Neuronal stem cell (in vitro differentiated cells): ENCODE results near the gene WDR93.
A peak's percentile ranks its signal among the peaks of the same experiment; 100 is the strongest.

ENCODE experiments used
- DNase-seq: peaks from one replicate; pipeline ENCODE4 v3.0.0-alpha.2; 2013; ENCODE audit warnings: low spot score
- H2AFZ ChIP-seq: one replicate; pipeline ENCODE4 v1.6.1; 2013; ENCODE audit warnings: mild to moderate bottlenecking, low read length, inconsistent platforms
- H2AK5ac ChIP-seq: 2 replicates; pipeline ENCODE4 v1.6.1; 2013; ENCODE audit warnings: low read depth, mild to moderate bottlenecking, inconsistent platforms, low read length, moderate library complexity, mixed read lengths
- H2BK120ac ChIP-seq: 2 replicates; pipeline ENCODE4 v1.6.1; 2013; ENCODE audit warnings: low read depth, mild to moderate bottlenecking, inconsistent platforms, low read length, moderate library complexity, mixed read lengths
- H2BK12ac ChIP-seq: one replicate; pipeline ENCODE4 v1.6.1; 2013; ENCODE audit warnings: low read length, inconsistent platforms
- H2BK15ac ChIP-seq: 2 replicates; pipeline ENCODE4 v1.6.1; 2013; ENCODE audit warnings: mild to moderate bottlenecking, low read length, inconsistent platforms, mixed read lengths
- H2BK5ac ChIP-seq: one replicate; pipeline ENCODE4 v1.6.1; 2013; ENCODE audit warnings: inconsistent platforms, mild to moderate bottlenecking, low read length, moderate library complexity
- H3K14ac ChIP-seq: one replicate; pipeline ENCODE4 v1.6.1; 2013; ENCODE audit warnings: low read length, inconsistent platforms
- H3K18ac ChIP-seq: 2 replicates; pipeline ENCODE4 v1.6.1; 2013; ENCODE audit warnings: low read length, inconsistent platforms
- H3K23ac ChIP-seq: 2 replicates; pipeline ENCODE4 v1.6.1; 2013; ENCODE audit warnings: low read depth, mild to moderate bottlenecking, mixed read lengths, low read length, inconsistent platforms; ENCODE audit not compliant: poor library complexity
- H3K27ac ChIP-seq: replicated peaks from 3 replicates; pipeline ENCODE4 v1.5.1; 2013; ENCODE audit warnings: low read length, inconsistent platforms
- H3K27me3 ChIP-seq, 3 experiments: 2 replicates each; pipeline ENCODE4 v1.6.1; 2013; ENCODE audit warnings: low read length in 3 of 3, mild to moderate bottlenecking in 2 of 3, inconsistent platforms in 1 of 3, low read depth in 1 of 3, mixed read lengths in 1 of 3, moderate library complexity in 1 of 3; ENCODE audit not compliant: control insufficient read depth in 3 of 3, insufficient read depth in 3 of 3
- H3K36me3 ChIP-seq, 2 donors: replicated peaks in 1 of 2; 2 replicates each; pipeline ENCODE4 v1.6.1; 2013; ENCODE audit warnings: low read length in 2 of 2; ENCODE audit not compliant: control insufficient read depth in 2 of 2, insufficient read depth in 2 of 2
- H3K4ac ChIP-seq: 2 replicates; pipeline ENCODE4 v1.6.1; 2013; ENCODE audit warnings: inconsistent platforms, mild to moderate bottlenecking, low read length, moderate library complexity
- H3K4me1 ChIP-seq, 2 donors: 1 replicate in 1 of 2; 2 replicates in 1 of 2; pipeline ENCODE4 v1.6.1; 2013; ENCODE audit warnings: low read length in 2 of 2, low read depth in 1 of 2; ENCODE audit not compliant: control insufficient read depth in 2 of 2, insufficient read depth in 1 of 2
- H3K4me2 ChIP-seq: one replicate; pipeline ENCODE4 v1.6.1; 2013; ENCODE audit warnings: mild to moderate bottlenecking, low read length, inconsistent platforms; ENCODE audit not compliant: insufficient read depth, poor library complexity, severe bottlenecking
- H3K4me3 ChIP-seq, 2 donors: 2 replicates each; pipeline ENCODE4 v1.5.1; 2013; ENCODE audit warnings: low read length in 2 of 2, mild to moderate bottlenecking in 2 of 2, inconsistent platforms in 1 of 2, moderate library complexity in 1 of 2
- H3K79me1 ChIP-seq: one replicate; pipeline ENCODE4 v1.6.1; 2013; ENCODE audit warnings: low read depth, mild to moderate bottlenecking, inconsistent platforms, low read length, moderate library complexity
- H3K9ac ChIP-seq: one replicate; pipeline ENCODE4 v1.6.1; 2013; ENCODE audit warnings: mild to moderate bottlenecking, low read depth, low read length, inconsistent platforms; ENCODE audit not compliant: poor library complexity
- H3K9me3 ChIP-seq, 2 donors: replicated peaks in 1 of 2; 2 replicates each; pipeline versions ENCODE3 to v1.6.1; 2013; ENCODE audit warnings: low read length in 2 of 2, mild to moderate bottlenecking in 2 of 2, inconsistent platforms in 1 of 2, low read depth in 1 of 2, mixed read lengths in 1 of 2, moderate library complexity in 1 of 2; ENCODE audit not compliant: control insufficient read depth in 2 of 2, insufficient read depth in 1 of 2
- H4K8ac ChIP-seq: one replicate; pipeline ENCODE4 v1.6.1; 2013; ENCODE audit warnings: low read depth, mild to moderate bottlenecking, inconsistent platforms, low read length, moderate library complexity
- H4K91ac ChIP-seq: one replicate; pipeline ENCODE4 v1.6.1; 2013; ENCODE audit warnings: low read length, low read depth, mild to moderate bottlenecking, inconsistent platforms; ENCODE audit not compliant: poor library complexity
- WGBS, 2 donors: extraction: QIAGEN DNeasy Blood & Tissue Kit; methylation state at CpG; one replicate each; pipeline ENCODE4 v1.1.7; 2013; ENCODE audit warnings: missing lambda C conversion rate in 2 of 2, mixed read lengths in 1 of 2; ENCODE audit not compliant: insufficient read length in 2 of 2, insufficient replicate concordance in 1 of 2; ENCODE audit errors: extremely low coverage in 2 of 2; 5-methylcytosine and 5-hydroxymethylcytosine counted together

Gene WDR93

DNA sequence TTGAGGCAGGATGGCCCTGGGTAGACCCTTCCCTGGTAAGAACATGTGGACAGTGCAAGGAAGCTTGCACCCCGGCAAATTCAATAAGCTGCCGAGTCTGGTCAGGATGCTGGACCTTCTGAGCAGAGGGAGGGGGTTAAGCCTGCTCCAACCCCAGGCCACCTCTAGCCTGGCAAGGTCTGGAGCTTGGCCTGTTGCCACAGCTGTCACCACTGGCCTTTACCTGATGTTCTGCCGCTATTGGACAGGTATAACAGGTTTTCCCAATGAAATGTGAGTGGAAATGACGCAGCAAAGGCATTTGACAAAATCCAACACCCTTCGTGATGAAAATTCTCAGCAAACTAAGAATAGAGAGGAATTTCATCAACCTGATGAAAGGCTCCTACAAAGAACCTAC lies 61.1 kb downstream of the WDR93 start:
- Histone ChIP-seq H3K4me3 (no peak overlapping the region), H3K27me3 (peaks cover 32 to 55% (median 47%) of the 10 kb centered on the region in 3 experiments)

GRCh38 chr15:89753855-89754254 lies 63.2 kb downstream of the WDR93 start:
- no CpG with 5 or more reads among the region's 7 CpGs for WGBS, 2 donors

More for the DNA sequence above, 61.1 kb downstream of the WDR93 start:
- Histone ChIP-seq H3K79me1 (no peaks in the 10 kb centered on the region), H3K9ac (no peak overlapping the region), H2BK5ac (no peak overlapping the region), H3K36me3 (no peaks in the 10 kb centered on the region), H2BK15ac (no peak overlapping the region), H3K14ac (no peak overlapping the region), H3K4me2 (no peak overlapping the region), H2AK5ac (no peak overlapping the region), H2AFZ (no peak overlapping the region), H3K23ac (no peak overlapping the region), H3K27ac (no peak overlapping the region), H3K9me3 (no peaks in the 10 kb centered on the region), H2BK120ac (no peak overlapping the region), H3K4me1 (peaks cover 2 to 3% of the 10 kb centered on the region in 2 donors), H3K4ac (no peak overlapping the region), H3K18ac (no peak overlapping the region), H4K8ac (no peak overlapping the region), H2BK12ac (no peak overlapping the region), H4K91ac (no peak overlapping the region)
- no peak for DNase-seq
- WGBS, 2 donors = no CpG with 5 or more reads among the region's 5 CpGs

GRCh38 chr15:89754361-89755154 lies 63.9 kb downstream of the WDR93 start:
- H3K4me2 ChIP-seq = no peak overlapping the region
- H3K9me3 ChIP-seq = peaks cover 0 to 2% of the 10 kb centered on the region in 2 donors
- no peak overlapping the region for H2BK12ac ChIP-seq
- no peak overlapping the region for H3K23ac ChIP-seq
- no peak overlapping the region for H2AK5ac ChIP-seq
- H2BK120ac ChIP-seq = no peak overlapping the region
- H3K36me3 ChIP-seq = no peaks in the 10 kb centered on the region
- no CpG with 5 or more reads among the region's 8 CpGs for WGBS, 2 donors
- no peak overlapping the region for H4K8ac ChIP-seq
- no peak overlapping the region for H2AFZ ChIP-seq
- H4K91ac ChIP-seq = no peak overlapping the region
- H2BK15ac ChIP-seq = no peak overlapping the region
- H3K4me3 ChIP-seq = no peak overlapping the region
- H3K9ac ChIP-seq = no peak overlapping the region
- peaks cover 9 to 36% (median 19%) of the 10 kb centered on the region in 3 experiments for H3K27me3 ChIP-seq
- no peak overlapping the region for H3K27ac ChIP-seq
- no peak for DNase-seq
- H3K4ac ChIP-seq = no peak overlapping the region
- no peak overlapping the region for H2BK5ac ChIP-seq
- H3K4me1 ChIP-seq = peaks cover 2 to 3% of the 10 kb centered on the region in 2 donors
- H3K14ac ChIP-seq = no peak overlapping the region
- no peak overlapping the region for H3K18ac ChIP-seq
- no peaks in the 10 kb centered on the region for H3K79me1 ChIP-seq

More at GRCh38 chr15:89753855-89754254, 63.2 kb downstream of the WDR93 start:
- Histone ChIP-seq H3K9ac (no peak overlapping the region), H3K23ac (no peak overlapping the region), H3K27ac (no peak overlapping the region), H3K4ac (no peak overlapping the region), H3K14ac (no peak overlapping the region), H3K79me1 (no peaks in the 10 kb centered on the region), H4K8ac (no peak overlapping the region), H2BK120ac (no peak overlapping the region), H2BK5ac (no peak overlapping the region), H2BK15ac (no peak overlapping the region), H3K4me2 (no peak overlapping the region), H2AK5ac (no peak overlapping the region), H3K18ac (no peak overlapping the region), H2BK12ac (no peak overlapping the region), H3K9me3 (no peaks in the 10 kb centered on the region), H2AFZ (no peak overlapping the region), H3K4me3 (no peak overlapping the region), H3K36me3 (no peaks in the 10 kb centered on the region), H3K4me1 (peaks cover 2 to 3% of the 10 kb centered on the region in 2 donors), H4K91ac (no peak overlapping the region), H3K27me3 (peaks cover 14 to 39% (median 26%) of the 10 kb centered on the region in 3 experiments)
- DNase-seq = no peak

GRCh38 chr15:89755701-89756100 lies 65.1 kb downstream of the WDR93 start:
- Histone ChIP-seq H3K4ac (no peak overlapping the region), H2BK15ac (peak overlapping the region; percentile 37), H3K4me2 (no peak overlapping the region), H3K36me3 (no peaks in the 10 kb centered on the region), H3K9ac (no peak overlapping the region), H4K8ac (no peak overlapping the region), H3K79me1 (no peaks in the 10 kb centered on the region), H3K4me1 (no peaks in the 10 kb centered on the region), H2AK5ac (no peak overlapping the region), H4K91ac (no peak overlapping the region), H3K4me3 (peak overlapping the region in 1 of 2 donors; percentile 3), H2BK120ac (no peak overlapping the region), H2BK5ac (no peak overlapping the region), H3K27me3 (peaks cover 0 to 28% (median 9%) of the 10 kb centered on the region in 3 experiments), H3K14ac (no peak overlapping the region), H2BK12ac (no peak overlapping the region), H3K9me3 (peaks cover 0 to 2% of the 10 kb centered on the region in 2 donors), H3K18ac (no peak overlapping the region), H2AFZ (no peak overlapping the region), H3K23ac (no peak overlapping the region), H3K27ac (no peak overlapping the region)
- WGBS, 2 donors = no CpG with 5 or more reads among the region's 4 CpGs
- DNase-seq = no peak
